Vagina (tissue), 2 donors: ENCODE data around the gene TGFBR3. TPM values are rescaled to one million over a fixed set of nuclear protein-coding genes. Genes with fewer than 3 reads are reported as not detected.

Experiments
- DNase-seq, 2 donors: peaks; one replicate each; pipeline ENCODE4 v3.0.0-alpha.2; 2017; ENCODE audit errors: extremely low spot score in 2 of 2
- H3K27ac ChIP-seq: fragments of 200-600 bp; sonication (generic); one replicate; pipeline ENCODE4 v1.5.1; 2019
- H3K27me3 ChIP-seq: fragments of 200-600 bp; sonication (generic); one replicate; pipeline ENCODE4 v1.5.1; 2019
- H3K36me3 ChIP-seq, 2 donors: fragments of 200-600 bp; sonication (generic); one replicate each; pipeline ENCODE4 v1.5.1; 2017 to 2019
- H3K4me1 ChIP-seq: fragments of 200-600 bp; sonication (generic); one replicate; pipeline ENCODE4 v1.5.1; 2019
- H3K4me3 ChIP-seq, 2 donors: fragments of 200-600 bp; sonication (generic); 1 replicate in 1 of 2; 2 replicates in 1 of 2; pipeline ENCODE4 v1.5.1; 2016 to 2019
- H3K9me3 ChIP-seq: fragments of 200-600 bp; sonication (generic); one replicate; pipeline ENCODE4 v1.5.1; 2019
- POLR2A ChIP-seq, 2 donors: fragments of 450-650 bp; IDR thresholded peaks; one replicate each; pipeline ENCODE4 v1.6.1; 2017; ENCODE audit warnings: antibody characterized with exemption in 2 of 2, mild to moderate bottlenecking in 2 of 2, moderate library complexity in 2 of 2
- POLR2AphosphoS5 ChIP-seq, 2 donors: sonication (generic); formaldehyde crosslinking; IDR thresholded peaks; one replicate each; pipeline ENCODE4 v1.9.0; 2017; ENCODE audit warnings: antibody characterized with exemption in 2 of 2, mild to moderate bottlenecking in 2 of 2, low read depth in 1 of 2; ENCODE audit not compliant: insufficient read depth in 1 of 2
- intact Hi-C: fragments of 100-400 bp; cut with DNase I; formaldehyde crosslinking; loops from one replicate; pipeline ENCODE4 v1.15.1; 2023
- total RNA-seq: library from RNA; depleted of rRNA; stranded (reverse); fragments of >200 nt; gene quantifications from one replicate; pipeline ENCODE4 v1.2.3, GENCODE V29; 2016
- TF ChIP-seq, protein P1 (sequence below), 3 experiments: fragments of 450-650 bp in 2 of 3; fragments of 200-600 bp in 1 of 3; sonication (generic) in 1 of 3; IDR thresholded peaks; one replicate each; pipeline ENCODE4 v1.5.1; 2017 to 2019; ENCODE audit warnings: antibody characterized with exemption in 3 of 3, mild to moderate bottlenecking in 2 of 3, moderate library complexity in 2 of 3

TGFBR3 gene
- total RNA-seq, 1 donor from 2014 or later = 221 TPM

DNA sequence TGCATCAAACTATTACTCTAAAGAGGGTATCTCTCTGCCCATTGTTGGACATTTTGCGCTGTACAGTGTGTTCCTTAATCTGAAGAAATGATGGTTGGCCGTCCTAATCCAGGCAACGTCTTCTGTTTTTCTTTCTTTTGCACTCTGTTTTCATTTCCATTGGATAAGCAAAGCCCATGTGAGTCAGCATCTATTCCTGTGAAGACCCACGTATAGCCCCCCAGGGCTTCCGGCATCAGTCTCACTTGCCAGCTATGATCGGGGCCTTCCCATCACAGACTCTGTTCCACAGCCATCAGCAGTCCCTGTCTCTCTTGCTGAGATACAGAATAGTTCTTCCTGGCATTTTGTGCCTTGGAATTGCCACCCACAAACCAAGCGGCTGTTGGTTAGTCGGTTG lies 34.0 kb upstream of the TGFBR3 start:
- intact Hi-C loops = no loop called here
- no peak overlapping the region for H3K4me3 ChIP-seq
- no peaks in the 10 kb centered on the region for H3K9me3 ChIP-seq
- H3K36me3 ChIP-seq = no peaks in the 10 kb centered on the region
- H3K4me1 ChIP-seq = peaks cover 5% of the 10 kb centered on the region
- H3K27me3 ChIP-seq = no peaks in the 10 kb centered on the region
- no peak for DNase-seq
- no peak for TF ChIP-seq POLR2A (IDR thresholded peaks at IDR 0.05)
- TF ChIP-seq POLR2AphosphoS5 (IDR thresholded peaks at IDR 0.05; ENCODE audit: insufficient read depth in 1 of 2, low read depth in 1 of 2) = no peak
- TF ChIP-seq, protein P1, sequence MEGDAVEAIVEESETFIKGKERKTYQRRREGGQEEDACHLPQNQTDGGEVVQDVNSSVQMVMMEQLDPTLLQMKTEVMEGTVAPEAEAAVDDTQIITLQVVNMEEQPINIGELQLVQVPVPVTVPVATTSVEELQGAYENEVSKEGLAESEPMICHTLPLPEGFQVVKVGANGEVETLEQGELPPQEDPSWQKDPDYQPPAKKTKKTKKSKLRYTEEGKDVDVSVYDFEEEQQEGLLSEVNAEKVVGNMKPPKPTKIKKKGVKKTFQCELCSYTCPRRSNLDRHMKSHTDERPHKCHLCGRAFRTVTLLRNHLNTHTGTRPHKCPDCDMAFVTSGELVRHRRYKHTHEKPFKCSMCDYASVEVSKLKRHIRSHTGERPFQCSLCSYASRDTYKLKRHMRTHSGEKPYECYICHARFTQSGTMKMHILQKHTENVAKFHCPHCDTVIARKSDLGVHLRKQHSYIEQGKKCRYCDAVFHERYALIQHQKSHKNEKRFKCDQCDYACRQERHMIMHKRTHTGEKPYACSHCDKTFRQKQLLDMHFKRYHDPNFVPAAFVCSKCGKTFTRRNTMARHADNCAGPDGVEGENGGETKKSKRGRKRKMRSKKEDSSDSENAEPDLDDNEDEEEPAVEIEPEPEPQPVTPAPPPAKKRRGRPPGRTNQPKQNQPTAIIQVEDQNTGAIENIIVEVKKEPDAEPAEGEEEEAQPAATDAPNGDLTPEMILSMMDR (IDR thresholded peaks at IDR 0.05) = no peak
- H3K27ac ChIP-seq = no peak overlapping the region

DNA sequence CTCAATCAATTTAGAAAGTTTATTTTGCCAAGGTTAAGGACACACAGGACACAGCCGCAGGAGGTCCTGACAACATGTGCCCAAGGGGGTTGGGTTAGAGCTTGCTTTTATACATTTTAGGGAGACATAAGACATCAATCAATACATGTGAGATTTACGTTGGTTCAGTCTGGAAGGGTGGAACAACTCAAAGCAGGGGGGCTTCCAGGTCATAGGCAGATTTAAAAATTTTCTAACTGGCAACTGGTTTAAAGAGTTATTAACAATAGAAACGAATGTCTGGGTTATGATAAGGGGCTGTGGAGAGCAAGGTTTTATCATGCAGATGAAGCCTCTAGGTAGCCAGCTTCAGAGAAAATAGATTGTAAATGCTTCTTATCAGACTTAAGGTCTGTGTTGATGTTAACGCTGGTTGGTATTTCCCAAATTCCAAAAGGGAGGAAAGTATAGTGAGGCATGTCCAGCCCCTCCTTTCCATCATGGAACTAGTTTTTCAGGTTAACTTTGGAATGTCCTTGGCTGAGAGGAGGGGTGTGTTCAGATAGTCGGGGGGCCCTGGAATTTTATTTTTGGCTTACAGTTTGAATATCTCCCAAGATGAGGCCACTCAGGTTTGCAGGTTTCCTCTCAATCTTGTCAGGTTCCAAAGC lies 31.0 kb upstream of the TGFBR3 start:
- intact Hi-C loops = no loop called here
- DNase-seq = no peak
- TF ChIP-seq, protein P1 (IDR thresholded peaks at IDR 0.05) = no peak
- TF ChIP-seq POLR2A (IDR thresholded peaks at IDR 0.05) = no peak
- no peak for TF ChIP-seq POLR2AphosphoS5 (IDR thresholded peaks at IDR 0.05; ENCODE audit: insufficient read depth in 1 of 2, low read depth in 1 of 2)
- Histone ChIP-seq H3K27me3 (no peaks in the 10 kb centered on the region), H3K36me3 (no peaks in the 10 kb centered on the region), H3K4me1 (no peaks in the 10 kb centered on the region), H3K4me3 (no peak overlapping the region), H3K9me3 (no peaks in the 10 kb centered on the region), H3K27ac (no peak overlapping the region)

DNA sequence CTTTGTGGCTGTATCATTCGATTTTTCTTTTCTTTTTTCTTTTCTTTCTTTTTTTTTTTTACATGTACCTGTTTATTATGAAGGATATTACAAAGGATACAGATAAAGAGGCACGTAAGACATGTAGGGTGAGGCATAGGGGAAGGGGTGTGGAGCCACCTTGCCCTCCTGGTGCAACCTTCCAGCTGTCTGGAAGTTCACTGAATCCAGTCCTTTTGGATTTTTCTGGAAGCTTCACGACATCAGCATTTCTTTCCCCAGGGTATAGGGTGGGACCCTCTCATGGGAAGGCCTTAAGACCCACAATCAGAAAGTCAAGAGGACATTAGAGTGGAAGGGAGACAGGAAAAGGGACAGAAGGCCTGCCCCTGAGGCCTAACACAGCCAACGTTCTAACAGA lies 30.1 kb upstream of the TGFBR3 start:
- Histone ChIP-seq H3K9me3 (no peaks in the 10 kb centered on the region), H3K36me3 (no peaks in the 10 kb centered on the region), H3K27me3 (no peaks in the 10 kb centered on the region), H3K4me3 (no peak overlapping the region), H3K4me1 (no peaks in the 10 kb centered on the region), H3K27ac (no peak overlapping the region)
- intact Hi-C loops = no loop called here
- no peak for TF ChIP-seq POLR2A (IDR thresholded peaks at IDR 0.05)
- TF ChIP-seq, protein P1 (IDR thresholded peaks at IDR 0.05) = no peak
- TF ChIP-seq POLR2AphosphoS5 (IDR thresholded peaks at IDR 0.05; ENCODE audit: insufficient read depth in 1 of 2, low read depth in 1 of 2) = no peak
- no peak for DNase-seq

DNA sequence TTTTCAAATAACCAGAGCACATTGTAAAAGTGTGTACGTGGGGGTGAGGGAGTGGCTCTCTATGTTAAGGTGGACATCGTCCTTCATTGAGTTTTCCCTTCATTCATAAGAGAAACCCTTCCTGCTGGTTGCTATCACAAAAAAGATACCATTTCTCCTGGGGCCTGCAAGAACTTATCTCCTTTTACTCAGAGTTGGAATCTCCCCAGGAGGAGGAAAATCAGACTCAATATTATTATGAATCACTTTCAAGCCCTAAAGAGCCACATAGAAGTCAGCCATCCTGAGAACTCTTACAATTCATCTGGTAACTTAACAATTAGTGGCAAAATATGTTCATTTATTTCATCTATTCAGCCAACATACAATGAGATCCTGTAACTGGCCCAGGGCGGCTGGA lies 27.1 kb upstream of the TGFBR3 start:
- TF ChIP-seq POLR2AphosphoS5 (IDR thresholded peaks at IDR 0.05; ENCODE audit: insufficient read depth in 1 of 2, low read depth in 1 of 2) (no peak), POLR2A (IDR thresholded peaks at IDR 0.05) (no peak)
- TF ChIP-seq, protein P1 (IDR thresholded peaks at IDR 0.05) = no peak

DNA sequence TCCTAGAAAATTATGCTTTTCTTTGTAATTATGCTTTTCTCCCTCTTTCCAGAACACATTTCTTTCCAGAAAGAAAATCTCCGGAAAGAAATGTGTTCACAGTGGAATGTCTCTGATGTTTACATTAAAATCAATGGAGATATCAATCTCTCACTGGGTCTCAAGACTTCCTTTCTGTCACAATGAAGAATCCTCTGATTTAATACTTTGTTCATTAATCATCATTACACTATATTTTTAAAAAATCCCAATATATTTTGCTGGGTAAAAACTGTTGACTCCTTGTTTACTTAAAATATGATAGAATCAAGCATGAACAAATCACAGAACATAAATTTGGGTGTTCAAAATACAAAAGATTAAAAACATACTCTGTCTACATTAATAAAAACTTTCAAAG lies 26.3 kb upstream of the TGFBR3 start:
- Histone ChIP-seq H3K4me1 (no peaks in the 10 kb centered on the region), H3K9me3 (no peaks in the 10 kb centered on the region), H3K27me3 (no peaks in the 10 kb centered on the region), H3K36me3 (no peaks in the 10 kb centered on the region), H3K27ac (no peak overlapping the region), H3K4me3 (no peak overlapping the region)
- intact Hi-C loops = no loop called here
- no peak for DNase-seq
- TF ChIP-seq POLR2A (IDR thresholded peaks at IDR 0.05) = no peak
- TF ChIP-seq, protein P1 (IDR thresholded peaks at IDR 0.05) = no peak
- TF ChIP-seq POLR2AphosphoS5 (IDR thresholded peaks at IDR 0.05; ENCODE audit: insufficient read depth in 1 of 2, low read depth in 1 of 2) = no peak

More for the DNA sequence above, 27.1 kb upstream of the TGFBR3 start:
- H3K4me3 ChIP-seq = no peak overlapping the region
- H3K36me3 ChIP-seq = no peaks in the 10 kb centered on the region
- H3K27ac ChIP-seq = no peak overlapping the region
- DNase-seq = no peak
- no peaks in the 10 kb centered on the region for H3K4me1 ChIP-seq
- no peaks in the 10 kb centered on the region for H3K27me3 ChIP-seq
- intact Hi-C loops = no loop called here
- H3K9me3 ChIP-seq = no peaks in the 10 kb centered on the region
